Endothelial cell of umbilical vein (primary cell): ENCODE data around the gene TLE4. TPM values are rescaled to one million over a fixed set of nuclear protein-coding genes. Genes with fewer than 3 reads are reported as not detected.

Experiments used
- BruUV-seq: library from RNA; stranded (reverse); fragments of 400-500 nt; replicated peaks from 2 replicates; lab custom pipeline; 2021; lab: Mats Ljungman, UMichigan
- CTCF ChIA-PET: fragments of 300-600, 350-600 bp; sonication (Branson Sonifier 250); formaldehyde crosslinking; loops from one replicate; lab custom pipeline; 2021; ENCODE audit warnings: antibody characterized with exemption, inconsistent platforms; lab: Charles Lee
- POLR2A ChIA-PET: fragments of 300-600, 350-600 bp; sonication (Branson Sonifier 250); formaldehyde crosslinking; loops from one replicate; lab custom pipeline; 2021; ENCODE audit warnings: antibody characterized with exemption, inconsistent platforms; lab: Charles Lee
- DNase-seq: peaks from one replicate; pipeline ENCODE4 v3.0.0-alpha.2; 2011; ENCODE audit warnings: low read depth, low spot score
- FAIRE-seq: peaks from 2 replicates; lab custom pipeline; 2011; peaks lifted over from hg19 to GRCh38; lab: Jason Lieb, UNC
- H2AFZ ChIP-seq: 2 replicates; pipeline ENCODE4 v1.6.0; 2012; ENCODE audit warnings: low read depth, low read length, control low read depth, inconsistent platforms
- H3K27ac ChIP-seq: 2 replicates; pipeline ENCODE4 v1.5.1; 2011; ENCODE audit warnings: low read depth, mild to moderate bottlenecking, control low read depth, low read length, moderate library complexity; ENCODE audit not compliant: insufficient read depth
- H3K27me3 ChIP-seq, 2 experiments: 2 replicates each; pipeline versions ENCODE4 v1.6.0 to v1.6.1; 2011; ENCODE audit warnings: low read length in 2 of 2, mixed read lengths in 1 of 2; ENCODE audit not compliant: control insufficient read depth in 2 of 2, insufficient read depth in 2 of 2
- H3K36me3 ChIP-seq, 2 experiments: 2 replicates in 1 of 2; 3 replicates in 1 of 2; pipeline ENCODE4 v1.5.1; 2011; ENCODE audit warnings: low read length in 2 of 2, mild to moderate bottlenecking in 1 of 2, moderate library complexity in 1 of 2; ENCODE audit not compliant: control insufficient read depth in 2 of 2, insufficient read depth in 2 of 2; ENCODE audit errors: extremely low read depth in 1 of 2
- H3K4me1 ChIP-seq: 3 replicates; pipeline ENCODE4 v1.5.1; 2011; ENCODE audit warnings: mild to moderate bottlenecking, low read length; ENCODE audit not compliant: control insufficient read depth, insufficient read depth; ENCODE audit errors: extremely low read depth
- H3K4me2 ChIP-seq: 2 replicates; pipeline ENCODE4 v1.6.1; 2011; ENCODE audit warnings: low read length, control low read depth, mixed read lengths; ENCODE audit not compliant: insufficient read depth
- H3K4me3 ChIP-seq, 3 experiments: fragments of 200-600 bp in 1 of 3; sonication (generic), shearing (Covaris generic) in 1 of 3; replicated peaks in 1 of 3; 2 replicates each; pipeline ENCODE4 v1.5.1; 2011 to 2016; ENCODE audit warnings: control low read depth in 3 of 3, low read length in 3 of 3, mild to moderate bottlenecking in 2 of 3, inconsistent platforms in 1 of 3, low read depth in 1 of 3, moderate library complexity in 1 of 3; ENCODE audit not compliant: insufficient read depth in 1 of 3
- H3K79me2 ChIP-seq: 2 replicates; pipeline ENCODE4 v1.6.0; 2012; ENCODE audit warnings: low read length, inconsistent platforms; ENCODE audit not compliant: control insufficient read depth, insufficient read depth
- H3K9ac ChIP-seq: replicated peaks from 2 replicates; pipeline ENCODE3; 2011; ENCODE audit warnings: low read length, control low read depth; ENCODE audit not compliant: insufficient read depth; ENCODE audit errors: extremely low read depth
- H3K9me1 ChIP-seq: replicated peaks from 3 replicates; pipeline ENCODE4 v1.6.0; 2011; ENCODE audit warnings: mild to moderate bottlenecking, low read length; ENCODE audit not compliant: control insufficient read depth, insufficient read depth; ENCODE audit errors: extremely low read depth
- H3K9me3 ChIP-seq: replicated peaks from 2 replicates; pipeline ENCODE4 v1.5.1; 2012; ENCODE audit warnings: low read length, inconsistent platforms; ENCODE audit not compliant: control insufficient read depth, insufficient read depth
- H4K20me1 ChIP-seq: replicated peaks from 2 replicates; pipeline ENCODE3; 2011; ENCODE audit warnings: mild to moderate bottlenecking, low read length; ENCODE audit not compliant: control insufficient read depth, insufficient read depth; ENCODE audit errors: extremely low read depth
- CTCF ChIP-seq, 2 donors: IDR thresholded peaks; 1 replicate in 1 of 2; 2 replicates in 1 of 2; pipeline ENCODE4 v1.5.1; 2011; ENCODE audit warnings: low read length in 2 of 2, mild to moderate bottlenecking in 2 of 2, moderate library complexity in 2 of 2, control low read depth in 1 of 2, inconsistent platforms in 1 of 2, low read depth in 1 of 2; ENCODE audit not compliant: insufficient read depth in 1 of 2; ENCODE audit errors: extremely low read depth in 1 of 2
- EZH2 ChIP-seq: IDR thresholded peaks from 2 replicates; pipeline ENCODE4 v1.6.1; 2012; ENCODE audit warnings: borderline replicate concordance, low read depth, mild to moderate bottlenecking, moderate library complexity, low read length, inconsistent platforms; ENCODE audit not compliant: severe bottlenecking
- FOS ChIP-seq: IDR thresholded peaks from 2 replicates; pipeline ENCODE4 v1.6.1; 2011; ENCODE audit warnings: mild to moderate bottlenecking, low read length, moderate library complexity, borderline replicate concordance; ENCODE audit not compliant: insufficient read depth
- GATA2 ChIP-seq: IDR thresholded peaks from 2 replicates; pipeline ENCODE4 v1.7.0; 2011; ENCODE audit warnings: low read depth, mild to moderate bottlenecking, moderate library complexity, mixed read lengths, low read length; ENCODE audit not compliant: insufficient read length, insufficient read depth
- JUN ChIP-seq: IDR thresholded peaks from 2 replicates; pipeline ENCODE4 v1.6.1; 2011; ENCODE audit warnings: borderline replicate concordance, low read depth; ENCODE audit not compliant: insufficient read length, insufficient read depth
- MAX ChIP-seq: IDR thresholded peaks from 2 replicates; pipeline ENCODE4 v1.6.1; 2011; ENCODE audit not compliant: insufficient read depth, insufficient read length
- MYC ChIP-seq: IDR thresholded peaks from one replicate; pipeline ENCODE4 v1.6.1; 2011; ENCODE audit warnings: mild to moderate bottlenecking, low read depth, low read length
- POLR2A ChIP-seq: IDR thresholded peaks from 2 replicates; pipeline ENCODE4 v1.6.1; 2012; ENCODE audit warnings: low read depth, mild to moderate bottlenecking, control low read depth, low read length
- POLR2AphosphoS5 ChIP-seq: IDR thresholded peaks from 2 replicates; pipeline ENCODE4 v1.6.1; 2012; ENCODE audit warnings: low read depth, mild to moderate bottlenecking, control low read depth, low read length, moderate library complexity; ENCODE audit not compliant: insufficient read depth
- dilution Hi-C: fragments of 300-500 bp; cut with MboI; formaldehyde crosslinking; loops from one replicate; pipeline ENCODE4 v1.15.0; 2019; ENCODE audit warnings: low sequenced_read_pairs; ENCODE audit not compliant: extremely low pct_ligation_motif_present
- intact Hi-C: fragments of 100-400 bp; cut with micrococcal nuclease; formaldehyde crosslinking; loops from one replicate; pipeline ENCODE4 v1.10.0; 2022
- polyA plus RNA-seq, 4 experiments: library from polyadenylated mRNA; depleted of rRNA in 3 of 4; stranded (reverse) in 3 of 4; unstranded in 1 of 4; fragments of >200 nt; gene quantifications; 2 replicates each; pipeline versions ENCODE4 v1.2.1 to v1.2.3, GENCODE V29; 2011 to 2012; ENCODE audit warnings: missing spikeins in 1 of 4
- total RNA-seq: library from RNA; stranded (reverse); gene quantifications from 2 replicates; pipeline ENCODE4 v1.2.3, GENCODE V29; 2021

The TLE4 gene
- total and polyA plus RNA-seq, 2 donors (not counting 3 experiments of a cell fraction or from before 2014, with no cell fraction given) = 31.4 to 32.3 TPM

GRCh38 chr9:79663878-79664277 lies 92.1 kb downstream of the TLE4 start:
- no TSS peak for BruUV-seq
- CTCF ChIA-PET = interaction anchor here (1.4 kb wide), 1 partner anchor 9 kb away, joined by 4 read pairs; no protein-coding TSS in a partner anchor

More at GRCh38 chr9:79663878-79664277, 92.1 kb downstream of the TLE4 start:
- H3K79me2 ChIP-seq = no peaks in the 10 kb centered on the region
- H3K4me2 ChIP-seq = no peak overlapping the region
- POLR2A ChIA-PET = no interaction called here
- FAIRE-seq (no peak), DNase-seq (no peak)
- no peak overlapping the region for H3K9ac ChIP-seq
- TF ChIP-seq EZH2 (no peak), MYC (no peak), MAX (no peak), CTCF (IDR thresholded peaks at IDR 0.05; ENCODE audit: extremely low read depth in 1 of 2, insufficient read depth in 1 of 2, low read depth in 1 of 2, low read length in 2 of 2) (no peak), JUN (no peak), POLR2A (no peak), FOS (no peak), POLR2AphosphoS5 (no peak), GATA2 (no peak)
- no peaks in the 10 kb centered on the region for H4K20me1 ChIP-seq
- intact Hi-C loops = loop anchor here (2.0 to 10.0 kb wide), 2 partner anchors 27 to 141 kb away; no protein-coding TSS in a partner anchor
- no peaks in the 10 kb centered on the region for H3K36me3 ChIP-seq
- H3K27me3 ChIP-seq = no peaks in the 10 kb centered on the region
- H3K27ac ChIP-seq = no peak overlapping the region
- H3K9me1 ChIP-seq = no peaks in the 10 kb centered on the region
- H3K4me3 ChIP-seq = no peak overlapping the region
- no peaks in the 10 kb centered on the region for H3K9me3 ChIP-seq
- dilution Hi-C loops = no loop called here
- H3K4me1 ChIP-seq = peaks cover 11% of the 10 kb centered on the region
- H2AFZ ChIP-seq = no peak overlapping the region
